ENCODE measurements around the gene INPP5F.
"Not testable (repeated sequence)": the region's sequence is repeated elsewhere in the genome, so short reads cannot be mapped to it uniquely, and the experiment has no call there.

INPP5F gene

DNA sequence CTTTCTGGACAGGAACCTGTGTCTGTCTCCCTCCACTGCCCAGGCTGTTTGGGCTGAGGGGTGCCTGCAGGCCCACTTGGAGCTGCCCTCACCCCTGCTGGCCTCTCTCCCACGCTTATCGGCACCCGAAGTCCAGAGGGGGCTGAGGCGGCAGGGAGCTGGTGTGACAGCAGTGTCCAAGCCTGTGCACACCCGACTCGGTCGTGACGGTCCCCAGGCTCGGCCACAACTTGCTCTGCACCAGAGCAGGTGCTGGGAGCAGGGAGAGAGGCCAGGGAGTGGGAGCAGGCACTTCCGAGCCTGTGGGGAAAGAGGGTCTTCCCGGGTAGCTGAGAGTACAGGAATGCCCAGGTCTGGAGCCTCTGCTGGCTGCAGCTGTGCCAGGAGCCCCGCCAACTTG is 23.0 kb downstream of the INPP5F start:
- FAIRE-seq, result no peak

GRCh38 chr10:119749455-119749854 is 23.6 kb downstream of the INPP5F start:
- FAIRE-seq, result no peak

GRCh38 chr10:119750391-119751230 is 24.8 kb downstream of the INPP5F start:
- FAIRE-seq, result no peak

GRCh38 chr10:119753309-119753708 is 27.5 kb downstream of the INPP5F start:
- no peak for FAIRE-seq

- FAIRE-seq, result no peak
These were observed 28.2 kb downstream of the INPP5F start for GRCh38 chr10:119754085-119754484.

DNA sequence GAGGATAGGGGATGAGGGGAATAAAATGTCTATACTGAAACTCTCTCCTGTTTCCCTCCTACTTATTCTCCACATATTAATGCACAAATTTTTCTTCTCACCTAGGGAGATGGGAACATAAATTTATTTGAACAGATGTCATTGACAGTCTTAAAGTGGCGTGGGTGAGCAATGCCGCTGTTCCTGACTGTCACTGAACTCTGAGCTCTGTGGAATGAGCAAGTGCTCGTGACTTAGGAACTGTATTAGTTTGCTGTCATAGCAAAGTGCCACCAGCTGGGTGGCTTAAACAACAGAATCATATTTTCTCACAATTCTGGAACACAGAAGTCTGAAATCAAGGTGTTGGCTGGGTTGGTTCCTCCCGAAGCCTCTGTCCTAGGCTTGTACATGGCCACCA is 29.1 kb downstream of the INPP5F start:
- no peak for FAIRE-seq

GRCh38 chr10:119755446-119755845 is 29.6 kb downstream of the INPP5F start:
- no peak for FAIRE-seq

- FAIRE-seq, result no peak
These were observed 32.8 kb downstream of the INPP5F start for GRCh38 chr10:119758448-119759195.

GRCh38 chr10:119759832-119760231 is 34.0 kb downstream of the INPP5F start:
- FAIRE-seq, result no peak

GRCh38 chr10:119761106-119761505 is 35.3 kb downstream of the INPP5F start:
- FAIRE-seq, result no peak

- FAIRE-seq, result no peak
These were observed 36.2 kb downstream of the INPP5F start for GRCh38 chr10:119762035-119762434.

- FAIRE-seq, result no peak
These were observed 37.3 kb downstream of the INPP5F start for GRCh38 chr10:119762805-119763798.

DNA sequence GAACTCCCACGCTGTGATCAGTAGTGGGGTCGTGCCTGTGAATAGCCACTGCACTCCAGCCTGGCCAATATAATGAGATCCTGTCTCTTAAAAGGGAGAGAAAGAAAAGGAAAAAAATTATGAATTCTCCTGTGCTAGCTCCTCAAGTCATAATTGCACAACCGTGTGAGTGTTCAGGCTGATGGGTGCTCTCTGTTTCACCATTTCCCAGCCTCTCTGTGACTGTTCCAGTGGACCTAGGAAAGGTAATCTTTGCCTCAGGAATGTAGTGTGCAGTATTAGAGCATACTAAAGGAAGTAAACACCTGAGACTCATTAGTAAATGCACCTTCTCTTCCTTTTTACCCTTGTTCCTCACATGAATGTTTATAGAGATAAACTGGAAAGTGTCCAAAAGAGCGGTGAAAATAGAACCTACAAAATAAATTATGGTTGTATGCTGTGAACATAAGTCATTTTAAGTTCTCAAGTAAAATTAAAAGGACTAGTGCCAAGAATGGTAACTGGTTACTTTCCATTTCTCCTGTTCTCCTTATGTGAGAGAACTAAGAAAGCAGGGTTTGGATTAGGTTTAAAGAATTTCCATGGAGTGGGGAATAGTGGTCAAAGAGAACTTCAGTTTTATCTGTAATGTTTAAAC is 42.7 kb downstream of the INPP5F start:
- FAIRE-seq, result no peak

- FAIRE-seq, result no peak
These were observed 44.0 kb downstream of the INPP5F start for GRCh38 chr10:119769886-119770285.

DNA sequence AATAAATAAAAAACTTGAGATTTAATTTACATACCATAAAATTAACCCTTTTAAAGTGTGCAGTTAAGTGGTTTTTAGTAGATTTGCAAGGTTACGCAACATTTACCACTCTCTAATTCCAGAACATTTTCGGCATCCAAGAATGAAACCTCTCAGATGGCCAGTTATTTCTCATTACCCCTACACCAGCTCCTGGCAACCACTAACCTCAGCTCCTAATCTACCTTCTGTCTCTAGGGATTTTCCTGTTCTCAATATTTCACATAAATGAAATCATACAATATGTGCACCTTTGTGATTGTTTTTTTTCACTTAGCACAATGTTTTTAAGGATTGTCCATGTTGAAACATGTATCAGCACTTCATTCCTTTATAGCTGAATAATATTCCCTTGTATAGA is 45.1 kb downstream of the INPP5F start:
- no peak for FAIRE-seq

DNA sequence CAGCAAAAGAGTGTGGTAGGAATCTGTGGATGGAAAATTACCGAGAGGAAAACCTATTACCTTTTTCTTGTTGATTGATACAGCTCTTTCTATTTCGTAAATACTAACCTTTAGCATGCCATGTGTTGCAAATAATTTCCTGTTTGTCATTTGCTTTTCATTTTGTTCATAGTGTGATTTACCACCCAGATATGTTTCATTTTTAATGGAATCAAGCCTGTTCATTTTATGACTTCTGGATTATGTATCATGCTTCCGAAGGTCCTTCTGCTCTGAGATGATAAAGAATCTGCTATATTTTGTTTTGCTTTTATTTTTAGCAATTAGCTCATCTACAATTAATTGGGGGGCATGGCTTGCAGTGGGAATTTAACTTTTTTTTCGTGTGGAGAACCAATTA is 46.5 kb downstream of the INPP5F start:
- no peak for FAIRE-seq

GRCh38 chr10:119773041-119773440 is 47.2 kb downstream of the INPP5F start:
- FAIRE-seq, result not testable (repeated sequence)

- no peak for FAIRE-seq
These were observed 49.7 kb downstream of the INPP5F start for GRCh38 chr10:119775529-119775928.

DNA sequence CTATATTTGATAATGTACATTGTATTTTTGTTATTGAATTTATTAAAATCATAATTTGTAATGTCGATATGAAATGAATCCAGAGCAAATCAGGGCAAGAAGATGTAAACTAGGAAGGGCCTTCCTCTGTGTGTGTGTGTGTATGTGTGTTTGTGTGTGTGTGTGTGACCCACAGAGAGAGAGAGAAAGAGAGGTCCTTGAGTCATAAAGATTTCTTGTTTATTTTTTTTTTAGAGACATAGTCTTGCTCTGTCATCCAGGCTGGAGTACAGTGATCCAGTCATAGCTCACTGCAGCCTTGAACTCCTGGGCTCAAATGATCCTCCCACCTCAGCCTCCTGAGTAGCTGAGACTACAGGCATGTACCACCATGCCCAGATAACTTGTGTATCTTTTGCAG is 50.7 kb downstream of the INPP5F start:
- FAIRE-seq, result no peak

GRCh38 chr10:119777686-119778085 is 51.8 kb downstream of the INPP5F start:
- FAIRE-seq, result no peak

- FAIRE-seq, result no peak
These were observed 53.1 kb downstream of the INPP5F start for GRCh38 chr10:119778776-119779445.
